CD4-positive, alpha-beta memory T cell (primary cell): ENCODE results near the gene MYL12B. TPM values are rescaled to one million over a fixed set of nuclear protein-coding genes. Genes with fewer than 3 reads are reported as not detected.

Experiments
- CTCF ChIA-PET: fragments of 350-600 bp; sonication (Branson Sonifier 250); formaldehyde crosslinking; loops from one replicate; lab custom pipeline; 2021; ENCODE audit warnings: inconsistent platforms; ENCODE audit not compliant: partially characterized antibody; lab: Charles Lee
- POLR2A ChIA-PET: fragments of 350-600 bp; sonication (Branson Sonifier 250); formaldehyde crosslinking; loops from one replicate; lab custom pipeline; 2021; ENCODE audit not compliant: partially characterized antibody; lab: Charles Lee
- DNase-seq, 5 donors: peaks; one replicate each; pipeline versions ENCODE4 v3.0.0 to v3.0.0-alpha.2; 2020 to 2022; ENCODE audit warnings: mixed read lengths in 1 of 5
- H3K27ac ChIP-seq: one replicate; pipeline ENCODE4 v1.7.0; 2013; ENCODE audit warnings: low read depth, low read length
- H3K27me3 ChIP-seq: 2 replicates; pipeline ENCODE4 v1.7.0; 2013; ENCODE audit warnings: mild to moderate bottlenecking, low read length, moderate library complexity; ENCODE audit not compliant: insufficient read depth
- H3K36me3 ChIP-seq: 2 replicates; pipeline ENCODE4 v1.7.0; 2013; ENCODE audit warnings: mild to moderate bottlenecking, low read length, moderate library complexity; ENCODE audit not compliant: insufficient read depth
- H3K4me1 ChIP-seq: 2 replicates; pipeline ENCODE4 v1.7.0; 2013; ENCODE audit warnings: mild to moderate bottlenecking, low read length, moderate library complexity; ENCODE audit not compliant: insufficient read depth
- H3K4me3 ChIP-seq, 2 donors: one replicate each; pipeline ENCODE4 v1.7.0; 2013; ENCODE audit warnings: low read length in 2 of 2, mild to moderate bottlenecking in 1 of 2
- H3K9me3 ChIP-seq, 2 donors: one replicate each; pipeline ENCODE4 v1.7.0; 2013; ENCODE audit warnings: low read length in 2 of 2, control low read depth in 1 of 2; ENCODE audit not compliant: control insufficient read depth in 1 of 2
- H3K27ac Mint-ChIP-seq, 7 donors: one replicate each; pipeline ENCODE4 v1.8.0; 2020 to 2021; ENCODE audit warnings: mixed read lengths in 7 of 7, mild to moderate bottlenecking in 6 of 7, inconsistent platforms in 3 of 7, moderate library complexity in 3 of 7
- H3K27me3 Mint-ChIP-seq, 2 donors: one replicate each; pipeline ENCODE4 v1.8.0; 2020 to 2021; ENCODE audit warnings: mixed read lengths in 2 of 2
- H3K36me3 Mint-ChIP-seq, 2 donors: one replicate each; pipeline ENCODE4 v1.8.0; 2020 to 2021; ENCODE audit warnings: mixed read lengths in 2 of 2, inconsistent platforms in 1 of 2, mild to moderate bottlenecking in 1 of 2
- H3K4me1 Mint-ChIP-seq, 4 donors: one replicate each; pipeline ENCODE4 v1.8.0; 2020 to 2021; ENCODE audit warnings: mixed read lengths in 4 of 4, mild to moderate bottlenecking in 1 of 4
- H3K4me3 Mint-ChIP-seq, 8 donors: one replicate each; pipeline ENCODE4 v1.8.0; 2020 to 2021; ENCODE audit warnings: mixed read lengths in 8 of 8, mild to moderate bottlenecking in 7 of 8, moderate library complexity in 6 of 8, inconsistent platforms in 3 of 8
- H3K9me3 Mint-ChIP-seq, 8 donors: one replicate each; pipeline ENCODE4 v1.8.0; 2020 to 2021; ENCODE audit warnings: mixed read lengths in 8 of 8, mild to moderate bottlenecking in 5 of 8, inconsistent platforms in 3 of 8, moderate library complexity in 1 of 8
- intact Hi-C: fragments of 100-400 bp; cut with micrococcal nuclease; formaldehyde crosslinking; loops from one replicate; pipeline ENCODE4 v1.15.1; 2023
- polyA plus RNA-seq, 2 donors: library from polyadenylated mRNA; unstranded; fragments of 300-500 nt; fragmentation: Illumina TruSeq; gene quantifications; one replicate each; pipeline ENCODE4 v1.2.3, GENCODE V29; 2021
- total RNA-seq, 2 experiments: library from RNA; stranded (reverse); gene quantifications; one replicate each; pipeline ENCODE4 v1.2.3, GENCODE V29; 2021

The MYL12B gene
- 100 to 1,000 TPM; 199 to 219 TPM for total RNA-seq
- 1,000 to 10,000 TPM in 1 of 2 donors, 100 to 1,000 TPM in 1; 962 to 1,169 TPM for polyA plus RNA-seq

DNA sequence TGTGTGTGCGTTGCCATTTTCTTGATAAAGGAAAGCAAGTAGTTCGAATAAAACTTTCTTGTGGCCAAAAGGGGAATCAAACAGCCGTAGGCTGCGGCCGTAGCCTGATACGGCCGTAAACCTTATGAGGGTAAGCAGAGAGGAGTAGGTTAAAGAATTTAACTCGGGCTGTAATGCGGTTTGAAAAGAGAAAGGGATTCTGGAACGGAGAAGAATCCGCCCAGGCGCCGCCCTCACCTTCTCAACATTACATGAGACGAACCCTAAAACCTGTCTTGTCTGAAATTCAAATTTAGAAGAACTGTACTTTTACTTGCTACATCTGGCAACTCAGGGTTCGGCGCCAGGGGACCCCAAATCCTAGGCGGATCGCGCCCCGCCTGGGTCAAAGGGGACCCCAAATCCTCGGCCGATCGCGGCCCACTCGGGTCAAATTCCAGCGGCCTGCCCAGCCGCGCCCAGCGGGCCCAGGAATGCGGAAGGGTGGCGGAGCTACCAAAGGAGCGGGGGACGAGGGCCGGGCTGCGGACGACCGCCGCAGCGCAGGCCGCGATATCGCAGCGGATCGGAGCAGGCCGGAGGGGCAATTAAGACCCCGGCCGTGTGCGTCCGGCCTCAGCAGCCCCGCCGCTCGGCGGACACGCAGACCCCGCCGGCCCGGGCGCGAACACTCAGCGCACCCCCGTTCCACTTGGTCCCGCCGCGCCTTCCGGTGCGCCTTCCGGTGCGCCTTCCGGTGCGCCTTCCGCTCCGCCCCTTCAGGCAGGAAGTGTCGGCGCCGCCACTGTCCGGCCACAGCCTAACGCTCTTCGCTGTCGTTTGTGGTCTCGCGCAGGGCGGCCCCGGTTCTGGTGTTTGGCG is at the start of gene MYL12B:
TSS of gene MYL12B (plus strand) at position 761 of the 861 bp plus-strand sequence. CDS start 10,766 bp downstream, outside the sequence.
- ChIA-PET CTCF (interaction anchor here (0.8 to 3.4 kb wide), 6 partner anchors 11 to 267 kb away, joined by 3 to 41 read pairs (median 6); partner anchors contain the start of gene MYL12A), POLR2A (interaction anchor here (0.5 to 9.0 kb wide), 30 partner anchors 8 to 625 kb away, joined by 3 to 418 read pairs (median 5); partner anchors contain the start of genes LPIN2, MYL12A and TGIF1)
- Mint-ChIP-seq H3K4me1 (peaks cover 57 to 92% (median 70%) of the 10 kb centered on the region in 4 donors), H3K27me3 (no peaks in the 10 kb centered on the region), H3K9me3 (no peaks in the 10 kb centered on the region), H3K36me3 (peaks cover 18 to 56% of the 10 kb centered on the region in 2 donors), H3K27ac (peak within 1 kb of the TSS; percentile 98 to 100 (median 99)), H3K4me3 (peak within 1 kb of the TSS; percentile 94 to 100 (median 98))
- Histone ChIP-seq H3K4me1 (peaks cover 81% of the 10 kb centered on the region), H3K9me3 (no peaks in the 10 kb centered on the region), H3K27ac (peak within 1 kb of the TSS; percentile 90), H3K36me3 (peaks cover 21% of the 10 kb centered on the region), H3K27me3 (no peaks in the 10 kb centered on the region), H3K4me3 (peak within 1 kb of the TSS; percentile 89 to 94)
- DNase-seq = peak; percentile 83 to 91 (median 86)
- intact Hi-C loops = loop anchor here (1.0 to 5.0 kb wide), 5 partner anchors 13 to 341 kb away; partner anchors contain the start of gene LPIN2

DNA sequence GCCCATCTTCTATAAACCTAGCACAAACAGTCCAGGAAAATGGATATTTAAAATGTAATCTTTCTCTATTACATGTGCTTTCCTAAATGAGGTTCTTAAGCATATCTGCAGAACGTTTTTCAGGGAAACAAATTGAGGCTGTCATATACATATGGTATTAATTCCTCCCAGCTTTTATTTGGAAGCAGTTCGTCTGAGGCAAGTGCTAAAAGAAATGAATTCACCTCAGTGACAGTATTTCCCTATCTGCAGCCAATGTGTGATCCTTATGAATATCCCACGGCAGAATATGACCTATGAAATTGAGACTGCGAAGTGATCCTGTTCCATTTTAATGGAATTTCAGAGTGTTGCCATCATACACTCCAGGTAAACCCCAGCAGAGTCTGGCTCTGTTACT is 49.3 kb upstream of the MYL12B start:
- H3K27ac Mint-ChIP-seq = peak overlapping the region in 3 of 7 donors; percentile 11 to 65 (median 61)
- POLR2A ChIA-PET = interaction anchor here (1.0 to 1.3 kb wide), 2 partner anchors 38 to 49 kb away, joined by 3 to 4 read pairs; no protein-coding TSS in a partner anchor

DNA sequence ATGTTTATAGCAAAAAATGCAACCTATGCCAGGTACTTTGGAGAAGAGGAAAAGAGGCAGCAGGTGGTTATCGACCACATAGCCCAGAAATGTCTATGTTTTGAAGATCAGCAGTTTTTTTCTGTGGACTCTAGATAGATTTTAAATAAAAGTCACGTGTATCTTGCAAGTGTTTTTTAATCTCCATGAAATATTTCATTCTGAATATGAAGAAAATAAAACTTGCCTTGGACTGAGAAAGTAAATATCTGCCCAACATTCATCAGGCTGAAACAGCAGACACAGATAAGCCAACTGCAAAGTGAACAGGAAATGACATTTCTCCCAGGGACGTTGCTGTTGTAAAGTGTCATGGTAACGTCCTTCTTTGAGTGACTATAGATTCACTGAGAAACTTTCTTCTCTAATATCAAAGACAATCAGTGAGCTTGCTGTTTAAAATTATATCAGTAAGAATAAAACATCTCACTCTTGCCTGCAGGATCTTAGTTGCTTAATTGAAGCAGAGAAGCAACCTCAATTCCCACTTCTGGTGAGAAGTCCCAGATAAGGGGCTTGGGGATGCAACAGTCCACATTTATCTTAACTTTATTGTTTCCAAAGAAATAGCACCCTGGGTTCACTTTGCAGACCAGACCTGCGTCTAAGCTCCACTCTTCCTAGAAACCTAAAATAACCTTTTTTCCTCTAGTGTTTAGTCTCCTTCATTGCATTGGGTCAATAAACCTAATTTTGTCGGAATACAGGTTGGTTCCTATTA is 48.5 kb upstream of the MYL12B start:
- no peak overlapping the region for H3K4me3 ChIP-seq
- ChIA-PET POLR2A (interaction anchor here (0.9 to 1.3 kb wide), 3 partner anchors 37 to 50 kb away, joined by 3 to 4 read pairs (median 3); no protein-coding TSS in a partner anchor), CTCF (interaction anchor here (1.1 to 1.4 kb wide), 3 partner anchors 62 to 452 kb away, joined by 3 read pairs; no protein-coding TSS in a partner anchor)
- intact Hi-C loops = no loop called here
- Mint-ChIP-seq H3K27me3 (no peaks in the 10 kb centered on the region), H3K36me3 (peaks cover 0 to 3% of the 10 kb centered on the region in 2 donors), H3K4me3 (peak overlapping the region in 1 of 8 donors; percentile 4), H3K27ac (peak overlapping the region in 4 of 7 donors; percentile 60 to 79 (median 70)), H3K9me3 (peaks cover 0 to 2% (median 0%) of the 10 kb centered on the region in 8 donors), H3K4me1 (peaks cover 6 to 18% (median 15%) of the 10 kb centered on the region in 4 donors)
- H3K9me3 ChIP-seq = no peaks in the 10 kb centered on the region
- H3K27me3 ChIP-seq = no peaks in the 10 kb centered on the region
- no peaks in the 10 kb centered on the region for H3K36me3 ChIP-seq
- peak; percentile 28 to 52 (median 33) for DNase-seq
- peaks cover 12% of the 10 kb centered on the region for H3K4me1 ChIP-seq
- no peak overlapping the region for H3K27ac ChIP-seq

More for the DNA sequence above, 49.3 kb upstream of the MYL12B start:
- intact Hi-C loops = no loop called here
- H3K4me3 ChIP-seq = no peak overlapping the region
- H3K36me3 Mint-ChIP-seq = peaks cover 0 to 3% of the 10 kb centered on the region in 2 donors
- no peak overlapping the region for H3K27ac ChIP-seq
- no peaks in the 10 kb centered on the region for H3K27me3 Mint-ChIP-seq
- CTCF ChIA-PET = no interaction called here
- no peaks in the 10 kb centered on the region for H3K36me3 ChIP-seq
- H3K27me3 ChIP-seq = no peaks in the 10 kb centered on the region
- no peak for DNase-seq
- H3K9me3 ChIP-seq = no peaks in the 10 kb centered on the region
- H3K4me1 Mint-ChIP-seq = peaks cover 6 to 18% (median 15%) of the 10 kb centered on the region in 4 donors
- peaks cover 0 to 2% (median 0%) of the 10 kb centered on the region in 8 donors for H3K9me3 Mint-ChIP-seq
- peaks cover 12% of the 10 kb centered on the region for H3K4me1 ChIP-seq
- no peak overlapping the region for H3K4me3 Mint-ChIP-seq

DNA sequence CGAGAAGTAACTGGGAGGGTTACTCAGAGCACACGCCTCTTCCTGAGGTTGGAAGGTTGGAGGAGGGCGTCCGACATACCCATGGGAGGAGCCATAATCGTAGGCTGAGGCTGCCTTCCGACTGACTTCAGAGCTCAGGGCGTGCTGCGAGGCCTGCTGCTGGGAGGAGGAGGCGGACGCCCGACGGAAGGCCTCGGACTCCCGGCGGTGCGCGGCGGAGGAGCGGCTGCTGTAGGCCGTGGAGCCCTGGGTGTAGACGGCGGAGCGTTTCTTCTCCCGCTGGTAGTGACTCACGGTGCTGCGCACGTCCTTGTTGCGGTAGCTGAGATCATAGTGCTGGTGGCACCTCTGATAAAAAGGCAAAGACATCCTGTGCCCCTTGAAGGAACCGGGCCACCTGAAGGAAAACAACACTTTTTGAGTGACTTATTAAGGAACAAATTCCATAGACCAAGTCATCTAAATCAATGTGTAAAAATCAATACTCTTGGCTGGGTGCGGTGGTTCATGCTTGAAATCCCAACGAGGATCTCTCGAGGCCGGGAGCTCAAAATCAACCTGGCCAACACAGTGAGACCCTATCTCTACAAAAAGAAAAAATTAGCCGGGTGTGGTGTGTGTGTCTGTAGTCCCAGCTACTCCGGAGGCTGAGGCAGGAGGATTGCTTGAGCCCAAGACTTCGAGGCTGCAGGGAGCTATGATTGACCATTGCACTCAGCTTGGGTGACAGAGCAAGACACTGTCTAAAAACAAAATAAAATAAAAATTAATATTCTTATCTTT is 46.9 kb upstream of the MYL12B start:
- Mint-ChIP-seq H3K27me3 (no peaks in the 10 kb centered on the region), H3K27ac (no peak overlapping the region), H3K4me3 (peak overlapping the region in 1 of 8 donors; percentile 53), H3K9me3 (peaks cover 0 to 2% (median 0%) of the 10 kb centered on the region in 8 donors), H3K4me1 (peaks cover 6 to 22% (median 13%) of the 10 kb centered on the region in 4 donors), H3K36me3 (peaks cover 0 to 3% of the 10 kb centered on the region in 2 donors)
- DNase-seq = no peak
- intact Hi-C loops = no loop called here
- Histone ChIP-seq H3K27me3 (no peaks in the 10 kb centered on the region), H3K27ac (no peak overlapping the region), H3K9me3 (no peaks in the 10 kb centered on the region), H3K4me1 (peaks cover 12% of the 10 kb centered on the region), H3K4me3 (no peak overlapping the region), H3K36me3 (no peaks in the 10 kb centered on the region)
- ChIA-PET CTCF (no interaction called here), POLR2A (no interaction called here)

DNA sequence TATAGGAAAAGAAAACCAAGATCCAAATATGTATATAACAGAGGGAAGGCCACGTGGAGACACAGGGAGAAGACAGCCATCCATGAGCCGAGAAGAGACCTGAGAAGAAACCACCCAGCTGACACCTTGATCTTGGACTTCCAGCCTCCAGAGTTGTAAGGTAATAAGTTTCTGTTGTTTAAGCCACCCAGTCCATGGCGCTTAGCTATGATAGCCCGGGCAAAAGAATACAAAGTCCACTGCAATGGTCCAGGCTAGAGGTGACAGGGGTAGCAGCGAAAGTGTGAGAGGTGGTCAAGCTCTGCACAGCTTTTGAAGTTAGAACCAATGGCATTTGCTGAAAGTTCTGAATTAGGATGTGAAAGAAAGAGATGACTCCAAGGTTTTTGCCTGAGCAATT is 44.9 kb upstream of the MYL12B start:
- CTCF ChIA-PET = interaction anchor here (1.1 kb wide), 1 partner anchor 87 kb away, joined by 3 read pairs; no protein-coding TSS in a partner anchor
- intact Hi-C loops = no loop called here
- no peaks in the 10 kb centered on the region for H3K27me3 ChIP-seq
- peaks cover 6 to 22% (median 13%) of the 10 kb centered on the region in 4 donors for H3K4me1 Mint-ChIP-seq
- H3K27ac Mint-ChIP-seq = peak overlapping the region in 3 of 7 donors; percentile 11 to 55 (median 36)
- H3K36me3 ChIP-seq = no peaks in the 10 kb centered on the region
- no peak for DNase-seq
- POLR2A ChIA-PET = no interaction called here
- H3K4me3 Mint-ChIP-seq = no peak overlapping the region
- no peaks in the 10 kb centered on the region for H3K27me3 Mint-ChIP-seq
- H3K4me3 ChIP-seq = no peak overlapping the region
- H3K36me3 Mint-ChIP-seq = peaks cover 0 to 3% of the 10 kb centered on the region in 2 donors
- peaks cover 0 to 2% (median 0%) of the 10 kb centered on the region in 8 donors for H3K9me3 Mint-ChIP-seq
- H3K9me3 ChIP-seq = no peaks in the 10 kb centered on the region
- H3K4me1 ChIP-seq = peaks cover 12% of the 10 kb centered on the region
- H3K27ac ChIP-seq = no peak overlapping the region

DNA sequence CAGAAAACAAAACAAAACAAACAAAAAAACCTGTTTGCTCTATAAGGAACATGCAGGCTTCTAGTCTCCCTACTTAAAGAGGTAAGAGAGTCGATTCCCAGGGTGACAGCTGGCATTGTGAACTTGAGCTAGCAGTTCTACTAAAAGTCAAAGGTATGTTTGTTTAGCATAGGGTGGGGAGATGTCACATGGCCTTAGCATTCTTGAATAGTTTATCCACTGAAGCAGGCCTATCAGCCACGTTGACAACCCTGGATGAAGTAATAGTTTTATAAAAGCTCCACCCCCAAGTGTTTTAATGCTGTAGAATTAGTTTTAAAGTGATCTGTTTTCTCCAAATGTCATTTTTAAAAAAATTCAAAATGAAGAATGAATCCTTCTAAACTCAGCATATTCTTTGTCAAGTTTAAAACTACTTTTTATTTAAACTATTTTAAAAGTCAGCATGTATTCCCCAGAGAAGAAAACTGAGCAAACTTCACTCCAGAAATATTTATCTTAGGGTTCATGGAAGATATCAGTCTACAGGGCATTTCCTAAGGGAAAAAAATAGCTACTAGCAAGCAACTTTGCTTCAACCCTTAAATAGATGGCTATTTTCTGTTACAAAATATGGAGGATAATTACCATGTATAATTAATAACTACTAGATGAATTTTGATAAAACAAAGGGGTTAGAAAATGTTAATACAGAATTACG is 43.8 kb upstream of the MYL12B start:
- no peak for DNase-seq
- H3K4me3 ChIP-seq = no peak overlapping the region
- H3K27ac ChIP-seq = no peak overlapping the region
- H3K27me3 ChIP-seq = no peaks in the 10 kb centered on the region
- peaks cover 5 to 18% (median 9%) of the 10 kb centered on the region in 4 donors for H3K4me1 Mint-ChIP-seq
- no peak overlapping the region for H3K4me3 Mint-ChIP-seq
- no peaks in the 10 kb centered on the region for H3K27me3 Mint-ChIP-seq
- H3K9me3 Mint-ChIP-seq = peaks cover 0 to 2% (median 0%) of the 10 kb centered on the region in 8 donors
- CTCF ChIA-PET = interaction anchor here (0.6 to 1.4 kb wide), 2 partner anchors 68 to 89 kb away, joined by 3 read pairs; no protein-coding TSS in a partner anchor
- H3K9me3 ChIP-seq = no peaks in the 10 kb centered on the region
- no peaks in the 10 kb centered on the region for H3K36me3 ChIP-seq
- peaks cover 0 to 3% of the 10 kb centered on the region in 2 donors for H3K36me3 Mint-ChIP-seq
- intact Hi-C loops = no loop called here
- H3K4me1 ChIP-seq = peaks cover 9% of the 10 kb centered on the region
- POLR2A ChIA-PET = no interaction called here
- no peak overlapping the region for H3K27ac Mint-ChIP-seq
